IMR-90 (cell line): ENCODE data around the gene ACSS2. TPM values are rescaled to one million over a fixed set of nuclear protein-coding genes. Genes with fewer than 3 reads are reported as not detected.

ENCODE experiments used
- ATAC-seq: fragments of 200-7000 bp; cut with Tn5 transposase; 2 replicates; pipeline ENCODE4 v1.9.1; 2020; ENCODE audit warnings: low read depth, mild to moderate bottlenecking, moderate library complexity
- BruUV-seq: library from RNA; stranded (reverse); fragments of 400-500 nt; replicated peaks from 2 replicates; lab custom pipeline; 2021; lab: Mats Ljungman, UMichigan
- CTCF ChIA-PET: fragments of 300-600 bp; formaldehyde crosslinking; extraction: SDS; loops from one replicate; lab custom pipeline; 2021; ENCODE audit warnings: antibody characterized with exemption; lab: Yijun Ruan, JAX
- POLR2A ChIA-PET: fragments of 300-600 bp; sonication (Branson Sonifier 250); formaldehyde crosslinking; loops from one replicate; lab custom pipeline; 2022; ENCODE audit warnings: antibody characterized with exemption; ENCODE audit not compliant: unreplicated experiment; lab: Charles Lee
- DNase-seq: peaks from one replicate; pipeline ENCODE4 v3.0.0; 2013
- H2AFZ ChIP-seq: replicated peaks from 2 replicates; pipeline ENCODE3; 2013; ENCODE audit warnings: low read length, mild to moderate bottlenecking; ENCODE audit not compliant: poor library complexity
- H2AK5ac ChIP-seq: 2 replicates; pipeline ENCODE4 v1.6.1; 2013; ENCODE audit warnings: low read depth, low read length, inconsistent platforms
- H2AK9ac ChIP-seq: replicated peaks from 2 replicates; pipeline ENCODE3; 2013; ENCODE audit warnings: mild to moderate bottlenecking, low read depth, low read length, moderate library complexity; ENCODE audit not compliant: poor library complexity
- H2BK120ac ChIP-seq: 2 replicates; pipeline ENCODE4 v1.6.1; 2013; ENCODE audit warnings: low read depth, low read length, inconsistent platforms
- H2BK15ac ChIP-seq: 3 replicates; pipeline ENCODE4 v1.6.1; 2013; ENCODE audit warnings: low read depth, low read length, inconsistent platforms
- H2BK20ac ChIP-seq: 2 replicates; pipeline ENCODE4 v1.6.1; 2013; ENCODE audit warnings: low read depth, mild to moderate bottlenecking, inconsistent platforms, low read length, moderate library complexity
- H2BK5ac ChIP-seq: 2 replicates; pipeline ENCODE4 v1.6.1; 2013; ENCODE audit warnings: mild to moderate bottlenecking, low read depth, low read length, inconsistent platforms; ENCODE audit not compliant: poor library complexity, severe bottlenecking
- H3K14ac ChIP-seq: replicated peaks from 2 replicates; pipeline ENCODE4 v1.6.1; 2013; ENCODE audit warnings: low read depth, low read length, inconsistent platforms
- H3K18ac ChIP-seq: 2 replicates; pipeline ENCODE4 v1.6.1; 2013; ENCODE audit warnings: low read depth, low read length, control low read depth
- H3K23ac ChIP-seq: 2 replicates; pipeline ENCODE4 v1.6.1; 2013; ENCODE audit warnings: low read depth, low read length, inconsistent platforms
- H3K27ac ChIP-seq: 2 replicates; pipeline ENCODE4 v1.5.1; 2013; ENCODE audit warnings: mild to moderate bottlenecking, control low read depth, low read length; ENCODE audit not compliant: insufficient read depth
- H3K27me3 ChIP-seq: 2 replicates; pipeline ENCODE4 v1.6.1; 2013; ENCODE audit warnings: low read length; ENCODE audit not compliant: control insufficient read depth, insufficient read depth
- H3K36me3 ChIP-seq: 2 replicates; pipeline ENCODE4 v1.6.1; 2013; ENCODE audit warnings: low read length, mixed read lengths; ENCODE audit not compliant: control insufficient read depth, insufficient read depth
- H3K4ac ChIP-seq: 2 replicates; pipeline ENCODE4 v1.6.1; 2013; ENCODE audit warnings: low read depth, low read length, inconsistent platforms
- H3K4me1 ChIP-seq: 2 replicates; pipeline ENCODE4 v1.6.1; 2013; ENCODE audit warnings: low read length, mixed read lengths; ENCODE audit not compliant: control insufficient read depth, insufficient read depth
- H3K4me2 ChIP-seq: 2 replicates; pipeline ENCODE4 v1.6.1; 2013; ENCODE audit warnings: low read depth, mild to moderate bottlenecking, control low read depth, low read length, moderate library complexity
- H3K4me3 ChIP-seq: 2 replicates; pipeline ENCODE4 v1.5.1; 2013; ENCODE audit warnings: low read depth, mild to moderate bottlenecking, control low read depth, low read length, moderate library complexity; ENCODE audit not compliant: insufficient read depth
- H3K56ac ChIP-seq: 2 replicates; pipeline ENCODE4 v1.6.1; 2013; ENCODE audit warnings: low read length, inconsistent platforms; ENCODE audit not compliant: insufficient read depth; ENCODE audit errors: extremely low read depth
- H3K79me1 ChIP-seq, 2 experiments: 2 replicates each; pipeline ENCODE4 v1.6.1; 2013; ENCODE audit warnings: low read length in 2 of 2, inconsistent platforms in 1 of 2, low read depth in 1 of 2
- H3K9ac ChIP-seq: 2 replicates; pipeline ENCODE4 v1.6.1; 2013; ENCODE audit warnings: low read depth, low read length, control low read depth
- H3K9me1 ChIP-seq: 2 replicates; pipeline ENCODE4 v1.6.1; 2013; ENCODE audit warnings: low read length, inconsistent platforms; ENCODE audit not compliant: insufficient read depth
- H3K9me3 ChIP-seq: 2 replicates; pipeline ENCODE4 v1.6.1; 2013; ENCODE audit warnings: low read length; ENCODE audit not compliant: control insufficient read depth, insufficient read depth
- H4K20me1 ChIP-seq: 2 replicates; pipeline ENCODE4 v1.6.1; 2013; ENCODE audit warnings: low read length, inconsistent platforms; ENCODE audit not compliant: insufficient read depth
- H4K5ac ChIP-seq: 2 replicates; pipeline ENCODE4 v1.6.1; 2013; ENCODE audit warnings: mild to moderate bottlenecking, low read depth, low read length, control low read depth
- H4K8ac ChIP-seq, 2 experiments: 2 replicates each; pipeline ENCODE4 v1.6.1; 2013; ENCODE audit warnings: low read depth in 2 of 2, low read length in 2 of 2, control low read depth in 1 of 2, inconsistent platforms in 1 of 2
- H4K91ac ChIP-seq: 2 replicates; pipeline ENCODE4 v1.6.1; 2013; ENCODE audit warnings: low read depth, low read length, inconsistent platforms; ENCODE audit not compliant: insufficient read depth
- BHLHE40 ChIP-seq: fragments of 150-350 bp; IDR thresholded peaks from 2 replicates; pipeline ENCODE4 v1.6.1; 2016; ENCODE audit warnings: mild to moderate bottlenecking, low read depth, low read length
- CEBPB ChIP-seq: IDR thresholded peaks from 2 replicates; pipeline ENCODE4 v1.6.1; 2012; ENCODE audit warnings: low read depth, low read length, improper control_type of control experiment
- CHD1 ChIP-seq: IDR thresholded peaks from 2 replicates; pipeline ENCODE4 v1.6.1; 2012; ENCODE audit warnings: low read depth, low read length, improper control_type of control experiment
- FOS ChIP-seq: fragments of 150-350 bp; IDR thresholded peaks from 2 replicates; pipeline ENCODE4 v1.6.1; 2016; ENCODE audit warnings: low read depth, low read length
- MAZ ChIP-seq: IDR thresholded peaks from 2 replicates; pipeline ENCODE4 v1.6.1; 2012; ENCODE audit warnings: low read depth, mild to moderate bottlenecking, low read length, improper control_type of control experiment, moderate library complexity, borderline replicate concordance
- MXI1 ChIP-seq: IDR thresholded peaks from 2 replicates; pipeline ENCODE4 v1.6.1; 2012; ENCODE audit warnings: low read depth, mild to moderate bottlenecking, low read length, moderate library complexity, borderline replicate concordance
- NFE2L2 ChIP-seq: fragments of 150-350 bp; IDR thresholded peaks from 2 replicates; pipeline ENCODE4 v1.6.1; 2016; ENCODE audit warnings: low read depth, mild to moderate bottlenecking, low read length
- POLR2A ChIP-seq: IDR thresholded peaks from 2 replicates; pipeline ENCODE4 v1.6.1; 2012; ENCODE audit warnings: mild to moderate bottlenecking, low read depth, low read length
- RAD21 ChIP-seq: IDR thresholded peaks from 2 replicates; pipeline ENCODE4 v1.6.1; 2012; ENCODE audit warnings: low read length, improper control_type of control experiment
- RCOR1 ChIP-seq: IDR thresholded peaks from 2 replicates; pipeline ENCODE4 v1.6.1; 2012; ENCODE audit warnings: mild to moderate bottlenecking, low read length, improper control_type of control experiment; ENCODE audit not compliant: insufficient replicate concordance
- RFX5 ChIP-seq: IDR thresholded peaks from 2 replicates; pipeline ENCODE4 v1.8.0; 2012; ENCODE audit warnings: low read depth, mild to moderate bottlenecking, low read length, moderate library complexity
- SMC3 ChIP-seq: fragments of 150-350 bp; IDR thresholded peaks from 2 replicates; pipeline ENCODE4 v1.6.1; 2016; ENCODE audit warnings: low read depth, mild to moderate bottlenecking, antibody characterized with exemption, low read length, moderate library complexity
- WGBS, 2 experiments: methylation state at CpG; one replicate each; pipeline versions ENCODE4 v1.1.5 to v1.1.7; 2013; ENCODE audit warnings: missing lambda C conversion rate in 2 of 2; ENCODE audit not compliant: insufficient read length in 1 of 2; ENCODE audit errors: extremely low coverage in 2 of 2; 5-methylcytosine and 5-hydroxymethylcytosine counted together
- dilution Hi-C: fragments of 300-500 bp; cut with HindIII; formaldehyde crosslinking; loops from one replicate; pipeline ENCODE4 v1.14.3; 2018; ENCODE audit warnings: low sequenced_read_pairs; ENCODE audit not compliant: unreplicated experiment
- in situ Hi-C: fragments of 300-500 bp; cut with MboI; formaldehyde crosslinking; loops from 3 replicates; pipeline ENCODE4 v1.14.3; 2019; ENCODE audit warnings: low sequenced_read_pairs, inconsistent platforms, mixed read lengths
- intact Hi-C: fragments of 100-400 bp; cut with micrococcal nuclease; formaldehyde crosslinking; loops from 2 replicates; pipeline ENCODE4 v1.10.0; 2022
- polyA plus RNA-seq, 3 experiments: library from polyadenylated mRNA; depleted of rRNA; stranded (reverse); fragments of >200 nt; gene quantifications; 2 replicates each; pipeline ENCODE4 v1.2.3, GENCODE V29; 2012; ENCODE audit warnings: low replicate concordance in 1 of 3
- total RNA-seq: library from RNA; depleted of rRNA; stranded (reverse); fragments of >200 nt; gene quantifications from 2 replicates; pipeline ENCODE4 v1.2.3, GENCODE V29; 2012
- TF ChIP-seq, protein P1 (sequence below): fragments of 150-350 bp; IDR thresholded peaks from 2 replicates; pipeline ENCODE4 v1.6.1; 2017; ENCODE audit warnings: mild to moderate bottlenecking, antibody characterized with exemption, low read length, low read depth
- TF ChIP-seq, protein P2 (sequence below): conservative IDR thresholded peaks from 2 replicates; pipeline ENCODE4 v1.5.1; 2012; ENCODE audit warnings: mild to moderate bottlenecking, low read depth, low read length, improper control_type of control experiment
- TF ChIP-seq, protein P3 (sequence below): fragments of 150-350 bp; IDR thresholded peaks from 2 replicates; pipeline ENCODE4 v1.6.1; 2016; ENCODE audit warnings: low read depth, mild to moderate bottlenecking, low read length, moderate library complexity, borderline replicate concordance

ACSS2 gene
- total and polyA plus RNA-seq, 2 of the 4 experiments (the other 2 are of a cell fraction) = 26.9 to 46.4 TPM

DNA sequence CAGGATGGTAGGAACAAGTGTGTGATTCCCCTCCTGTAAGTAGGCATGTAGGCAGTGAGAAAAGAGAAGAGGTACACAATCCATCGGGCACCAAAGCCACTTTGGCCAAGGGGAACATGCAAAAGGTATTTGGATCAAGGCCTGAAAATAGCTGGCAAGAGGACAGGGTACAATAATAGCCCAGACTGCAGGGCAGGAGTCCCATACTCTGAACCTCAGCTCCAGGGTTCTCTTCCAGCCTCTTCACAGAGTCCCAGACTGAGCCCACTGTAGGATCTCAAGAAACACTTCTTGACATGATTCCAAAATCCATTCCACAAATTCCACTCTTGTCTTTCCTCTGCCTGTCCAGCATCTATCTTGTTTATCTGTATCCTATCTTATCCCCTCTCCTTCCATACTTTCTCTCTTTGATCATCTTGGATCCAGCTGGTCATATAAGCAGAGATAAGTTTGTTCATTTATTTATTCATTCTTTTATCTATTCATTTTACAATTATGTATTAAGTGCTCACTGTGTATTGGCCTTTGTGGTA is 19.7 kb downstream of the ACSS2 start:
- Histone ChIP-seq H2AFZ (no peak overlapping the region), H2AK9ac (no peak overlapping the region), H3K4me3 (no peak overlapping the region), H3K36me3 (no peaks in the 10 kb centered on the region), H2BK20ac (peak overlapping the region; percentile 81), H3K4me2 (peak overlapping the region; percentile 3; the same call in 1 of the 2 replicates), H3K27ac (peak overlapping the region; percentile 31; the same call in 1 of the 2 replicates), H3K27me3 (no peaks in the 10 kb centered on the region), H3K14ac (peak overlapping the region; percentile 75), H3K9ac (no peak overlapping the region), H3K56ac (no peak overlapping the region), H4K5ac (0 out of 2 replicates have a peak overlapping the region, but pooled peaks have one; percentile 33), H4K91ac (peak overlapping the region; percentile 31; the same call in 1 of the 2 replicates), H2AK5ac (peak overlapping the region; percentile 79; the same call in 1 of the 2 replicates), H2BK120ac (peak overlapping the region; percentile 66), H2BK15ac (peak overlapping the region; percentile 79; the same call in 2 of the 3 replicates), H3K9me3 (no peaks in the 10 kb centered on the region), H2BK5ac (peak overlapping the region; percentile 69), H3K18ac (peak overlapping the region; percentile 4), H3K79me1 (peaks cover 7 to 27% of the 10 kb centered on the region in 2 experiments; a peak in 3 of 4 replicates), H3K4ac (peak overlapping the region; percentile 51), H3K23ac (no peak overlapping the region), H4K8ac (no peak overlapping the region; a peak in 1 of 4 replicates), H3K4me1 (peaks cover 12% of the 10 kb centered on the region), H3K9me1 (peaks cover 4% of the 10 kb centered on the region), H4K20me1 (peaks cover 3% of the 10 kb centered on the region; the same call in 1 of the 2 replicates)
- CTCF ChIA-PET = no interaction called here
- ATAC-seq (peak; percentile 79), DNase-seq (peak; percentile 74)
- in situ Hi-C loops = no loop called here
- BruUV-seq = no TSS peak
- intact Hi-C loops = no loop called here
- POLR2A ChIA-PET = interaction anchor here (0.6 kb wide), 1 partner anchor 11 kb away, joined by 4 read pairs; no protein-coding TSS in a partner anchor
- dilution Hi-C loops = no loop called here
- WGBS, 2 experiments = no CpG with 5 or more reads among the region's 1 CpG
- TF ChIP-seq CEBPB (no peak), MAZ (no peak), CHD1 (no peak), RCOR1 (no peak), SMC3 (no peak), RFX5 (no peak), POLR2A (no peak), NFE2L2 (no peak), BHLHE40 (no peak), RAD21 (no peak), FOS (no peak), MXI1 (no peak)
- TF ChIP-seq, protein P1, sequence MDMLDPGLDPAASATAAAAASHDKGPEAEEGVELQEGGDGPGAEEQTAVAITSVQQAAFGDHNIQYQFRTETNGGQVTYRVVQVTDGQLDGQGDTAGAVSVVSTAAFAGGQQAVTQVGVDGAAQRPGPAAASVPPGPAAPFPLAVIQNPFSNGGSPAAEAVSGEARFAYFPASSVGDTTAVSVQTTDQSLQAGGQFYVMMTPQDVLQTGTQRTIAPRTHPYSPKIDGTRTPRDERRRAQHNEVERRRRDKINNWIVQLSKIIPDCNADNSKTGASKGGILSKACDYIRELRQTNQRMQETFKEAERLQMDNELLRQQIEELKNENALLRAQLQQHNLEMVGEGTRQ = no peak
- TF ChIP-seq, protein P2, sequence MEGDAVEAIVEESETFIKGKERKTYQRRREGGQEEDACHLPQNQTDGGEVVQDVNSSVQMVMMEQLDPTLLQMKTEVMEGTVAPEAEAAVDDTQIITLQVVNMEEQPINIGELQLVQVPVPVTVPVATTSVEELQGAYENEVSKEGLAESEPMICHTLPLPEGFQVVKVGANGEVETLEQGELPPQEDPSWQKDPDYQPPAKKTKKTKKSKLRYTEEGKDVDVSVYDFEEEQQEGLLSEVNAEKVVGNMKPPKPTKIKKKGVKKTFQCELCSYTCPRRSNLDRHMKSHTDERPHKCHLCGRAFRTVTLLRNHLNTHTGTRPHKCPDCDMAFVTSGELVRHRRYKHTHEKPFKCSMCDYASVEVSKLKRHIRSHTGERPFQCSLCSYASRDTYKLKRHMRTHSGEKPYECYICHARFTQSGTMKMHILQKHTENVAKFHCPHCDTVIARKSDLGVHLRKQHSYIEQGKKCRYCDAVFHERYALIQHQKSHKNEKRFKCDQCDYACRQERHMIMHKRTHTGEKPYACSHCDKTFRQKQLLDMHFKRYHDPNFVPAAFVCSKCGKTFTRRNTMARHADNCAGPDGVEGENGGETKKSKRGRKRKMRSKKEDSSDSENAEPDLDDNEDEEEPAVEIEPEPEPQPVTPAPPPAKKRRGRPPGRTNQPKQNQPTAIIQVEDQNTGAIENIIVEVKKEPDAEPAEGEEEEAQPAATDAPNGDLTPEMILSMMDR = no peak
- TF ChIP-seq, protein P3, sequence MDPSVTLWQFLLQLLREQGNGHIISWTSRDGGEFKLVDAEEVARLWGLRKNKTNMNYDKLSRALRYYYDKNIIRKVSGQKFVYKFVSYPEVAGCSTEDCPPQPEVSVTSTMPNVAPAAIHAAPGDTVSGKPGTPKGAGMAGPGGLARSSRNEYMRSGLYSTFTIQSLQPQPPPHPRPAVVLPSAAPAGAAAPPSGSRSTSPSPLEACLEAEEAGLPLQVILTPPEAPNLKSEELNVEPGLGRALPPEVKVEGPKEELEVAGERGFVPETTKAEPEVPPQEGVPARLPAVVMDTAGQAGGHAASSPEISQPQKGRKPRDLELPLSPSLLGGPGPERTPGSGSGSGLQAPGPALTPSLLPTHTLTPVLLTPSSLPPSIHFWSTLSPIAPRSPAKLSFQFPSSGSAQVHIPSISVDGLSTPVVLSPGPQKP = no peak
